Epithelial cell of esophagus (primary cell): ENCODE measurements around the gene ITSN1.

Experiments used
- DNase-seq: peaks from one replicate; pipeline ENCODE4 v3.0.0; 2010; ENCODE audit warnings: low read depth
- H3K4me3 ChIP-seq: 2 replicates; pipeline ENCODE4 v1.5.1; 2011; ENCODE audit warnings: mild to moderate bottlenecking, low read length, control low read depth
- TF ChIP-seq, protein P1 (sequence below): IDR thresholded peaks from 2 replicates; pipeline ENCODE4 v1.5.1; 2011; ENCODE audit warnings: low read depth, mild to moderate bottlenecking, low read length, control low read depth, inconsistent platforms; ENCODE audit not compliant: insufficient read depth; ENCODE audit errors: missing control alignments

ITSN1 gene

DNA sequence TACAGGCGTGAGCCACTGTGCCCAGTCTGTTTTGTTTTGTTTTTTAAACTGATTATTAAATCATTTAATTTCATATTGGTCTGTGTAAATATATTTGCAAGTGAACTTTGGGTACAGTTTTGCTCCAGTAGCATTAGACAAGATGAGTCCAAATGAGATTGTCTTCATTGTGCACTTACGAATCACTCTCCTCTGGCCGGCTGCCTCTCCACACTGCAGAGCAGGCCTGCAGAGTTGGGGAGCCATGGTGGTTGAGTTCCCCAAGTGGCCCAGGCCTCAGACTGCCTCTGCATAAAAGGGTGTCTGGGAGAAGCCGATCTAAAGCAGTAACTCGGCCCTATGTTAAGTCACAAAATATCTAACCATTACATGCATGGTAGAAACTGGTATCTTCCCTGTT lies 198.5 kb downstream of the ITSN1 start:
- DNase-seq = no peak
- no peak overlapping the region for H3K4me3 ChIP-seq
- TF ChIP-seq, protein P1, sequence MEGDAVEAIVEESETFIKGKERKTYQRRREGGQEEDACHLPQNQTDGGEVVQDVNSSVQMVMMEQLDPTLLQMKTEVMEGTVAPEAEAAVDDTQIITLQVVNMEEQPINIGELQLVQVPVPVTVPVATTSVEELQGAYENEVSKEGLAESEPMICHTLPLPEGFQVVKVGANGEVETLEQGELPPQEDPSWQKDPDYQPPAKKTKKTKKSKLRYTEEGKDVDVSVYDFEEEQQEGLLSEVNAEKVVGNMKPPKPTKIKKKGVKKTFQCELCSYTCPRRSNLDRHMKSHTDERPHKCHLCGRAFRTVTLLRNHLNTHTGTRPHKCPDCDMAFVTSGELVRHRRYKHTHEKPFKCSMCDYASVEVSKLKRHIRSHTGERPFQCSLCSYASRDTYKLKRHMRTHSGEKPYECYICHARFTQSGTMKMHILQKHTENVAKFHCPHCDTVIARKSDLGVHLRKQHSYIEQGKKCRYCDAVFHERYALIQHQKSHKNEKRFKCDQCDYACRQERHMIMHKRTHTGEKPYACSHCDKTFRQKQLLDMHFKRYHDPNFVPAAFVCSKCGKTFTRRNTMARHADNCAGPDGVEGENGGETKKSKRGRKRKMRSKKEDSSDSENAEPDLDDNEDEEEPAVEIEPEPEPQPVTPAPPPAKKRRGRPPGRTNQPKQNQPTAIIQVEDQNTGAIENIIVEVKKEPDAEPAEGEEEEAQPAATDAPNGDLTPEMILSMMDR = no peak

DNA sequence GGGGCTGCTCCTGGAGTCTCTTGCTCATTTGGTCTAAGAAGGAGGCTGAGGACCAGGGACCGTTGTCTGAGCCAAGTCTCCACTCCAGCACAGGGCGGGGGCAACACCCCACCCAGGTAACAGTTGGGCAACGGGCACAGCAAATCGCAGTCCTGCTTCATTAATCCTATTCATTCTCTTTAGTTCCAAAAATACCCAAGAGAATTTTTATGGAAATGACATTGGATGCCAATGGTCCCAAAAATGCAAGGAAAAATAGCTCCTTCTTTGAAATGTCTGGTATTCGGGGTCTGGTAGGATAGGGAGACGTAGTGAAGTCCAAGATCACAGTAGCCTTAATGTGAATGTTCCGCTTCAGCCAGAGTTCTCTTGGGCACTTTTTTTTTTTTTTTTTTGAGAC lies 199.3 kb downstream of the ITSN1 start:
- TF ChIP-seq, protein P1 = no peak
- DNase-seq = no peak
- H3K4me3 ChIP-seq = no peak overlapping the region

DNA sequence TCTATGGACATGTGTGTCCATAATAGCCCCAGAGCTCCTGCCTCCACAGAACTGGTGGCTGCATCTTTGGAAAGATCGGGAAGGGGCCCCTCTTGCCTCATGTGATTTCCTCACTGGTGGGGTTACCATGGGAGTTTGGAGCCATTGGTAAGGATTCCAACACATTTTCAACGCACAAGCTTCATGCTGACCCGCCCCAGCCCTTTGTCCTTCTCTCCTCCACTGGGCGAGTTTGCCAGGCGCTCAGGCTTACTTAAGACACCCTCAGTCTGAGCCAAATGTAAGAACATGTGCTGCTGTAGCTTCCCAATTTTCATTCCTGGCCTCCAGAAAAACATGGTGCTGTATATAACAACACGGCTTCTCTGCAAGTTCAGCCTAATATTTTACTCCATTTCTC lies 200.9 kb downstream of the ITSN1 start:
- no peak for DNase-seq
- TF ChIP-seq, protein P1 = no peak

GRCh38 chr21:33844104-33844889 lies 202.0 kb downstream of the ITSN1 start:
- no peak overlapping the region for H3K4me3 ChIP-seq
- TF ChIP-seq, protein P1 = no peak

More for the DNA sequence above, 200.9 kb downstream of the ITSN1 start:
- no peak overlapping the region for H3K4me3 ChIP-seq

GRCh38 chr21:33844890-33845205 lies 202.5 kb downstream of the ITSN1 start:
- DNase-seq = no peak
- TF ChIP-seq, protein P1 = no peak
- H3K4me3 ChIP-seq = no peak overlapping the region

More at GRCh38 chr21:33844104-33844889, 202.0 kb downstream of the ITSN1 start:
- peak; percentile 21 for DNase-seq

DNA sequence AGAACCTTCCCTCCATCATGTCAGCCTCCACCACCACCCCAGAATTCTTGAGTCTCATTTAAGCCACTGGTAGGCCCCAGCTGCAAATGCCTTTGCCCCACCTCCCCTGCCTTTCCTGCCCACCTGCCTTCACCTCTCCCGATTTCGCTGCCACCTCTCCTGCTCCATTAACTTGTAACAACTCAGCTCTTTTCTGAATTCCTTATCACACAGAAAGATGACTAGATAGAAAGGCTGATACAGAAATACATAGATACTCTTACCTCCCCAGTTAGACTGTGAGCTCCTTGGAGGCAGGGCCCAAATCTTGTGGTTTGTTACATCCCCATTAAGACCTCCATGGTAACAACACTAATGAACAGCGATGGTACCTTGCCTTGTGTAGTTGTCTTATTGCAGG lies 203.8 kb downstream of the ITSN1 start:
- TF ChIP-seq, protein P1 = no peak
- DNase-seq = no peak
- no peak overlapping the region for H3K4me3 ChIP-seq

GRCh38 chr21:33847588-33848248 lies 205.4 kb downstream of the ITSN1 start:
- no peak overlapping the region for H3K4me3 ChIP-seq
- DNase-seq = no peak
- TF ChIP-seq, protein P1 = no peak
